ENCODE measurements around the gene STMP1. TPM values are rescaled to one million over a fixed set of nuclear protein-coding genes. Genes with fewer than 3 reads are reported as not detected.
"Not testable (repeated sequence)": the region's sequence is repeated elsewhere in the genome, so short reads cannot be mapped to it uniquely, and the experiment has no call there.

The STMP1 gene
- total RNA-seq, 1 donor from 2014 or later, result 63.3 TPM

- no peaks in the 10 kb centered on the region for H3K9me3 Mint-ChIP-seq (ENCODE audit: low read depth)
- no peak for TF ChIP-seq CTCF (IDR thresholded peaks at IDR 0.05; ENCODE audit: unreplicated experiment)
- H3K4me3 Mint-ChIP-seq (ENCODE audit: low read depth), result no peak overlapping the region
- H3K27me3 Mint-ChIP-seq, result no peaks in the 10 kb centered on the region
- H3K27ac Mint-ChIP-seq, result no peak overlapping the region
- H3K4me1 Mint-ChIP-seq (ENCODE audit: low read depth), result no peaks in the 10 kb centered on the region
- no peak for DNase-seq (ENCODE audit: low spot score, unreplicated experiment)
- H3K36me3 Mint-ChIP-seq (ENCODE audit: insufficient read depth), result peaks cover 2% of the 10 kb centered on the region
Measured at GRCh38 chr7:135687466-135687865, 25.2 kb downstream of the STMP1 start.

GRCh38 chr7:135690566-135690965 lies 28.3 kb downstream of the STMP1 start:
- Mint-ChIP-seq H3K4me3 (ENCODE audit: low read depth) (no peak overlapping the region), H3K27ac (no peak overlapping the region), H3K9me3 (ENCODE audit: low read depth) (no peaks in the 10 kb centered on the region), H3K36me3 (ENCODE audit: insufficient read depth) (no peaks in the 10 kb centered on the region), H3K4me1 (ENCODE audit: low read depth) (no peaks in the 10 kb centered on the region), H3K27me3 (no peaks in the 10 kb centered on the region)
- DNase-seq (ENCODE audit: low spot score, unreplicated experiment), result no peak
- TF ChIP-seq CTCF (IDR thresholded peaks at IDR 0.05; ENCODE audit: unreplicated experiment), result no peak

GRCh38 chr7:135692055-135692454 lies 29.7 kb downstream of the STMP1 start:
- TF ChIP-seq CTCF (IDR thresholded peaks at IDR 0.05; ENCODE audit: unreplicated experiment), result no peak
- DNase-seq (ENCODE audit: low spot score, unreplicated experiment), result no peak

GRCh38 chr7:135692606-135693005 lies 30.3 kb downstream of the STMP1 start:
- not testable (repeated sequence) for H3K9me3 Mint-ChIP-seq (ENCODE audit: low read depth); H3K36me3 Mint-ChIP-seq (ENCODE audit: insufficient read depth); H3K27ac Mint-ChIP-seq; H3K4me3 Mint-ChIP-seq (ENCODE audit: low read depth); DNase-seq (ENCODE audit: low spot score, unreplicated experiment); H3K27me3 Mint-ChIP-seq; H3K4me1 Mint-ChIP-seq (ENCODE audit: low read depth)

More at GRCh38 chr7:135692055-135692454, 29.7 kb downstream of the STMP1 start:
- Mint-ChIP-seq H3K9me3 (ENCODE audit: low read depth) (no peaks in the 10 kb centered on the region), H3K4me3 (ENCODE audit: low read depth) (no peak overlapping the region), H3K36me3 (ENCODE audit: insufficient read depth) (no peaks in the 10 kb centered on the region), H3K4me1 (ENCODE audit: low read depth) (no peaks in the 10 kb centered on the region), H3K27me3 (no peaks in the 10 kb centered on the region), H3K27ac (no peak overlapping the region)

- DNase-seq (ENCODE audit: low spot score, unreplicated experiment), result no peak
- TF ChIP-seq CTCF (IDR thresholded peaks at IDR 0.05; ENCODE audit: unreplicated experiment), result no peak
- Mint-ChIP-seq H3K4me1 (ENCODE audit: low read depth) (no peaks in the 10 kb centered on the region), H3K27me3 (no peaks in the 10 kb centered on the region), H3K4me3 (ENCODE audit: low read depth) (no peak overlapping the region), H3K27ac (no peak overlapping the region), H3K36me3 (ENCODE audit: insufficient read depth) (no peaks in the 10 kb centered on the region), H3K9me3 (ENCODE audit: low read depth) (no peaks in the 10 kb centered on the region)
Measured at GRCh38 chr7:135693558-135693957, 31.2 kb downstream of the STMP1 start.

GRCh38 chr7:135697276-135698049 lies 35.1 kb downstream of the STMP1 start:
- Mint-ChIP-seq H3K4me3 (ENCODE audit: low read depth) (no peak overlapping the region), H3K9me3 (ENCODE audit: low read depth) (no peaks in the 10 kb centered on the region), H3K36me3 (ENCODE audit: insufficient read depth) (no peaks in the 10 kb centered on the region), H3K27ac (no peak overlapping the region), H3K27me3 (no peaks in the 10 kb centered on the region), H3K4me1 (ENCODE audit: low read depth) (no peaks in the 10 kb centered on the region)
- DNase-seq (ENCODE audit: low spot score, unreplicated experiment), result no peak
- no peak for TF ChIP-seq CTCF (IDR thresholded peaks at IDR 0.05; ENCODE audit: unreplicated experiment)
